Measurements from ENCODE around the gene OAF. TPM values are rescaled to one million over a fixed set of nuclear protein-coding genes. Genes with fewer than 3 reads are reported as not detected.

The OAF gene
- total and polyA plus RNA-seq, 10 donors, result 10.6 to 148 (median 73.6) TPM

- Histone ChIP-seq H3K36me3 (peaks cover 0 to 26% (median 0%) of the 10 kb centered on the region in 6 donors), H3K4me3 (peak overlapping the region in 1 of 8 donors; percentile 9), H3K27me3 (replicated peaks in 1 of 7) (peaks cover 0 to 14% (median 0%) of the 10 kb centered on the region in 7 donors), H3K9me3 (no peaks in the 10 kb centered on the region), H3K27ac (peak overlapping the region in 5 of 8 donors; percentile 51 to 85 (median 65)), H3K4me1 (peaks cover 3 to 96% (median 48%) of the 10 kb centered on the region in 6 donors)
- intact Hi-C loops (cut with DNase I; ENCODE audit: low total_unique reads), result no loop called here
- 60 to 80% (median 66%) methylated on average over 5 of the region's 5 CpGs for WGBS, 5 donors
- TF ChIP-seq POLR2A (IDR thresholded peaks at IDR 0.05), result no peak
- TF ChIP-seq CTCF (IDR thresholded peaks at IDR 0.05 in 8 of 11, conservative IDR thresholded peaks at IDR 0.05 in 3 of 11), result no peak
- peak in 2 of 3 donors; percentile 61 to 67 for TF ChIP-seq POLR2AphosphoS5 (IDR thresholded peaks at IDR 0.05)
- DNase-seq, result no peak
These were observed 4.8 kb downstream of the OAF start for GRCh38 chr11:120215634-120216033.

GRCh38 chr11:120216426-120217102 is 5.7 kb downstream of the OAF start:
- H3K4me1 ChIP-seq, result peaks cover 3 to 100% (median 51%) of the 10 kb centered on the region in 6 donors
- peaks cover 0 to 5% (median 0%) of the 10 kb centered on the region in 7 donors for H3K27me3 ChIP-seq (replicated peaks in 1 of 7)
- no peaks in the 10 kb centered on the region for H3K9me3 ChIP-seq
- DNase-seq, result no peak
- H3K4me3 ChIP-seq, result no peak overlapping the region
- intact Hi-C loops (cut with DNase I; ENCODE audit: low total_unique reads), result no loop called here
- TF ChIP-seq POLR2AphosphoS5 (IDR thresholded peaks at IDR 0.05), result no peak
- H3K27ac ChIP-seq, result peak overlapping the region in 4 of 8 donors; percentile 51 to 85 (median 64)
- H3K36me3 ChIP-seq, result peaks cover 0 to 30% (median 0%) of the 10 kb centered on the region in 6 donors
- 80 to 91% (median 85%) methylated on average over 6 to 8 of the region's 8 CpGs for WGBS, 5 donors

GRCh38 chr11:120217526-120217925 is 6.7 kb downstream of the OAF start:
- Histone ChIP-seq H3K4me1 (peaks cover 3 to 99% (median 49%) of the 10 kb centered on the region in 6 donors), H3K36me3 (peaks cover 0 to 30% (median 0%) of the 10 kb centered on the region in 6 donors), H3K27me3 (replicated peaks in 1 of 7) (no peaks in the 10 kb centered on the region), H3K4me3 (no peak overlapping the region), H3K27ac (peak overlapping the region in 2 of 8 donors; percentile 64 to 85), H3K9me3 (no peaks in the 10 kb centered on the region)
- DNase-seq, result no peak
- intact Hi-C loops (cut with DNase I; ENCODE audit: low total_unique reads), result no loop called here
- 90 to 94% (median 91%) methylated on average over 12 of the region's 12 CpGs for WGBS, 5 donors
- TF ChIP-seq POLR2AphosphoS5 (IDR thresholded peaks at IDR 0.05) (no peak), POLR2A (IDR thresholded peaks at IDR 0.05) (no peak), CTCF (IDR thresholded peaks at IDR 0.05 in 8 of 11, conservative IDR thresholded peaks at IDR 0.05 in 3 of 11) (no peak)

- 81 to 87% (median 86%) methylated on average over 5 to 12 of the region's 12 CpGs for WGBS, 5 donors
- H3K9me3 ChIP-seq, result no peaks in the 10 kb centered on the region
- TF ChIP-seq POLR2A (IDR thresholded peaks at IDR 0.05) (no peak), POLR2AphosphoS5 (IDR thresholded peaks at IDR 0.05) (no peak), CTCF (IDR thresholded peaks at IDR 0.05 in 8 of 11, conservative IDR thresholded peaks at IDR 0.05 in 3 of 11) (no peak)
- no peak for DNase-seq
- no peak overlapping the region for H3K4me3 ChIP-seq
- H3K36me3 ChIP-seq, result peaks cover 0 to 30% (median 0%) of the 10 kb centered on the region in 6 donors
- intact Hi-C loops (cut with DNase I; ENCODE audit: low total_unique reads), result no loop called here
- no peaks in the 10 kb centered on the region for H3K27me3 ChIP-seq (replicated peaks in 1 of 7)
- H3K4me1 ChIP-seq, result peaks cover 3 to 99% (median 52%) of the 10 kb centered on the region in 6 donors
- H3K27ac ChIP-seq, result peak overlapping the region in 5 of 8 donors; percentile 13 to 85 (median 40)
These were observed 7.3 kb downstream of the OAF start for GRCh38 chr11:120217941-120218694.

All from spleen (tissue), 11 donors.